Right lobe of liver (tissue), 6 donors: Measurements from ENCODE around the gene TBXA2R. TPM values are rescaled to one million over a fixed set of nuclear protein-coding genes. Genes with fewer than 3 reads are reported as not detected.

ENCODE experiments used
- ATAC-seq, 4 donors: fragments of 200-7000 bp; cut with Tn5 transposase; one replicate each; pipeline ENCODE4 v1.9.1; 2020; ENCODE audit warnings: mild to moderate bottlenecking in 4 of 4, moderate library complexity in 4 of 4
- DNase-seq, 3 donors: peaks; one replicate each; pipeline ENCODE4 v3.0.0-alpha.2; 2020
- H3K27ac ChIP-seq, 3 donors: fragments of 200-600 bp; one replicate each; pipeline ENCODE4 v1.8.0; 2022
- H3K27me3 ChIP-seq, 2 donors: fragments of 200-600 bp; one replicate each; pipeline ENCODE4 v1.8.0; 2022
- H3K36me3 ChIP-seq, 4 donors: fragments of 200-600 bp; sonication (generic) in 1 of 4; one replicate each; pipeline versions ENCODE4 v1.5.1 to v1.8.0; 2017 to 2022; ENCODE audit warnings: control low read depth in 1 of 4
- H3K4me1 ChIP-seq, 4 donors: fragments of 200-600 bp; sonication (generic) in 1 of 4; one replicate each; pipeline versions ENCODE4 v1.5.1 to v1.8.0; 2017 to 2022; ENCODE audit warnings: control low read depth in 1 of 4
- H3K4me3 ChIP-seq, 3 donors: fragments of 200-600 bp; one replicate each; pipeline ENCODE4 v1.8.0; 2022
- H3K9me3 ChIP-seq, 4 donors: fragments of 200-600 bp; sonication (generic) in 1 of 4; one replicate each; pipeline versions ENCODE4 v1.5.1 to v1.8.0; 2017 to 2022; ENCODE audit warnings: control low read depth in 1 of 4
- CTCF ChIP-seq, 4 donors: fragments of 200-600 bp in 3 of 4; fragments of 450-650 bp in 1 of 4; IDR thresholded peaks; one replicate each; pipeline versions ENCODE4 v1.5.1 to v1.8.0; 2016 to 2022; ENCODE audit warnings: antibody characterized with exemption in 4 of 4, mild to moderate bottlenecking in 2 of 4
- POLR2A ChIP-seq: fragments of 450-650 bp; IDR thresholded peaks from one replicate; pipeline ENCODE4 v1.6.1; 2017; ENCODE audit warnings: antibody characterized with exemption, mild to moderate bottlenecking
- WGBS: methylation state at CpG from one replicate; pipeline ENCODE4 v1.1.6; 2018; ENCODE audit warnings: low coverage, low lambda C conversion rate; ENCODE audit not compliant: insufficient coverage; ENCODE audit errors: missing lambda C conversion rate; 5-methylcytosine and 5-hydroxymethylcytosine counted together
- intact Hi-C, 2 donors: fragments of 100-400 bp; cut with DNase I; formaldehyde crosslinking; loops; one replicate each; pipeline versions ENCODE4 v1.11.2 to v1.14.1; 2022
- total RNA-seq, 6 experiments: library from RNA; depleted of rRNA in 2 of 6; stranded (reverse); fragments of >200 nt in 2 of 6; fragmentation: NEBNext Ultra II Directional in 3 of 6; extraction: Animal tissue kit (Norgen Biotek cat#: 25700) in 3 of 6; gene quantifications; one replicate each; pipeline versions ENCODE4 v1.1.0 to v1.2.4, GENCODE V29; 2016 to 2023
- donor health status: DM: no; HTN: yes; CAD: no.
- donor health status: DM: no; HTN: no; CAD: no.
- donor health status: DM: no; HTN: no; CAD: no.
- donor health status: DM: no; HTN: yes; CAD: no.
- donor health status: DM: no; HTN: yes; CAD: no.

TBXA2R gene
- total RNA-seq, 6 experiments from 2014 or later = 2.8 to 10.4 (median 4.7) TPM

- 80% methylated on average over 1 of the region's 34 CpGs for WGBS
- Histone ChIP-seq H3K4me1 (peaks cover 0 to 6% (median 0%) of the 10 kb centered on the region in 4 donors), H3K36me3 (no peaks in the 10 kb centered on the region), H3K27ac (no peak overlapping the region), H3K9me3 (no peaks in the 10 kb centered on the region), H3K27me3 (no peaks in the 10 kb centered on the region), H3K4me3 (no peak overlapping the region)
- intact Hi-C loops = no loop called here
- DNase-seq = no peak
- no peak for TF ChIP-seq CTCF (IDR thresholded peaks at IDR 0.05)
- no peak for TF ChIP-seq POLR2A
- no peak for ATAC-seq
These were observed 11.1 kb downstream of the TBXA2R start for GRCh38 chr19:3595521-3596061.

- Histone ChIP-seq H3K27ac (no peak overlapping the region), H3K4me1 (peaks cover 0 to 6% (median 0%) of the 10 kb centered on the region in 4 donors), H3K4me3 (no peak overlapping the region), H3K27me3 (no peaks in the 10 kb centered on the region), H3K9me3 (no peaks in the 10 kb centered on the region), H3K36me3 (no peaks in the 10 kb centered on the region)
- ATAC-seq (peak in 1 of 4 donors; percentile 12), DNase-seq (no peak)
- TF ChIP-seq POLR2A = no peak
- no peak for TF ChIP-seq CTCF (IDR thresholded peaks at IDR 0.05)
- intact Hi-C loops = no loop called here
- 32% methylated on average over 7 of the region's 11 CpGs for WGBS
These were observed 13.5 kb downstream of the TBXA2R start for GRCh38 chr19:3593156-3593555.

GRCh38 chr19:3591876-3592613 is 14.6 kb downstream of the TBXA2R start:
- peaks cover 0 to 6% (median 0%) of the 10 kb centered on the region in 4 donors for H3K4me1 ChIP-seq
- H3K4me3 ChIP-seq = no peak overlapping the region
- TF ChIP-seq POLR2A = no peak
- no peak for TF ChIP-seq CTCF (IDR thresholded peaks at IDR 0.05)
- DNase-seq (peak in 2 of 3 donors; percentile 20 to 67), ATAC-seq (peak; percentile 74 to 93 (median 82))
- no peaks in the 10 kb centered on the region for H3K36me3 ChIP-seq
- intact Hi-C loops = no loop called here
- no peaks in the 10 kb centered on the region for H3K9me3 ChIP-seq
- 40% methylated on average over 6 of the region's 9 CpGs for WGBS
- no peak overlapping the region for H3K27ac ChIP-seq
- H3K27me3 ChIP-seq = no peaks in the 10 kb centered on the region

GRCh38 chr19:3590991-3591659 is 15.6 kb downstream of the TBXA2R start:
- H3K4me1 ChIP-seq = peaks cover 0 to 6% (median 0%) of the 10 kb centered on the region in 4 donors
- no peaks in the 10 kb centered on the region for H3K9me3 ChIP-seq
- no CpG with 5 or more reads among the region's 8 CpGs for WGBS
- no peaks in the 10 kb centered on the region for H3K27me3 ChIP-seq
- intact Hi-C loops = no loop called here
- TF ChIP-seq CTCF (IDR thresholded peaks at IDR 0.05) (no peak), POLR2A (no peak)
- DNase-seq (no peak), ATAC-seq (no peak)
- no peak overlapping the region for H3K27ac ChIP-seq
- no peak overlapping the region for H3K4me3 ChIP-seq
- no peaks in the 10 kb centered on the region for H3K36me3 ChIP-seq
